ENCODE measurements around the gene RAI1. TPM values are rescaled to one million over a fixed set of nuclear protein-coding genes. Genes with fewer than 3 reads are reported as not detected.

RAI1 gene
- total RNA-seq, 2 experiments from 2014 or later: 17.1 to 49.4 TPM

DNA sequence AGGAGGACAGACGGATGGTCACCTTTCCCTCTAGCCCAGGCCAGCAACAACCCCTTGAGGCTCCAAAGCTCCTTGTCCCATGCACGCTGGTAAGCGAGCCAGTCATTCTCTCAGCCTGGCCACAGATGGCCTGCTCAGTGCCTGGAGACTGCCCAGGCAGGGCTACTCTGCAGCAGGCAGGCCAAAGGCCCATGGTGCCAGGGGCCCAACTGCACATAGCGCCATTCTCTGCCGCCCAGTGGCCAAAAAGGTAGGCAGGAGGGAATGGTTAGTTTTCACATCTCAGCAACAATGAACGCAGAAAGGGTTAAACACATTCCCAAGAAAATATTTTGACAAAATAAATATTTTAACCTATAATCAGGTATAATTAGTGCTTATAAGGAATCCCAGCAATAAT lies 163.2 kb downstream of the RAI1 start:
- Histone ChIP-seq H2AFZ (ENCODE audit: low read length) (no peak overlapping the region), H3K4me2 (ENCODE audit: low read length) (no peak overlapping the region), H3K36me3 (ENCODE audit: insufficient read depth, low read length) (no peaks in the 10 kb centered on the region), H3K79me2 (ENCODE audit: insufficient read depth, low read depth, low read length) (no peaks in the 10 kb centered on the region), H4K20me1 (ENCODE audit: insufficient read depth, low read length) (no peaks in the 10 kb centered on the region), H3K9me3 (ENCODE audit: low read length) (no peaks in the 10 kb centered on the region), H3K27ac (ENCODE audit: low read depth, low read length, poor library complexity, severe bottlenecking) (no peak overlapping the region), H3K4me3 (ENCODE audit: low read depth, low read length, poor library complexity, severe bottlenecking) (no peak overlapping the region), H3K9me2 (ENCODE audit: insufficient read depth, low read length) (no peaks in the 10 kb centered on the region), H3K4me1 (ENCODE audit: insufficient read depth, low read length, poor library complexity, severe bottlenecking) (peaks cover 30% of the 10 kb centered on the region)
- ChIA-PET CTCF (ENCODE audit: unreplicated experiment) (no interaction called here), POLR2A (no interaction called here)
- no TSS peak for BruUV-seq (replicated peaks)
- intact Hi-C loops (cut with micrococcal nuclease; ENCODE audit: unreplicated experiment): no loop called here
- no peak for DNase-seq (ENCODE audit: low spot score)
- TF ChIP-seq EZH2phosphoT487 (IDR thresholded peaks at IDR 0.05; ENCODE audit: borderline replicate concordance, low read depth, low read length): no peak
- TF ChIP-seq, protein P1, sequence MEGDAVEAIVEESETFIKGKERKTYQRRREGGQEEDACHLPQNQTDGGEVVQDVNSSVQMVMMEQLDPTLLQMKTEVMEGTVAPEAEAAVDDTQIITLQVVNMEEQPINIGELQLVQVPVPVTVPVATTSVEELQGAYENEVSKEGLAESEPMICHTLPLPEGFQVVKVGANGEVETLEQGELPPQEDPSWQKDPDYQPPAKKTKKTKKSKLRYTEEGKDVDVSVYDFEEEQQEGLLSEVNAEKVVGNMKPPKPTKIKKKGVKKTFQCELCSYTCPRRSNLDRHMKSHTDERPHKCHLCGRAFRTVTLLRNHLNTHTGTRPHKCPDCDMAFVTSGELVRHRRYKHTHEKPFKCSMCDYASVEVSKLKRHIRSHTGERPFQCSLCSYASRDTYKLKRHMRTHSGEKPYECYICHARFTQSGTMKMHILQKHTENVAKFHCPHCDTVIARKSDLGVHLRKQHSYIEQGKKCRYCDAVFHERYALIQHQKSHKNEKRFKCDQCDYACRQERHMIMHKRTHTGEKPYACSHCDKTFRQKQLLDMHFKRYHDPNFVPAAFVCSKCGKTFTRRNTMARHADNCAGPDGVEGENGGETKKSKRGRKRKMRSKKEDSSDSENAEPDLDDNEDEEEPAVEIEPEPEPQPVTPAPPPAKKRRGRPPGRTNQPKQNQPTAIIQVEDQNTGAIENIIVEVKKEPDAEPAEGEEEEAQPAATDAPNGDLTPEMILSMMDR (conservative IDR thresholded peaks at IDR 0.05; ENCODE audit: low read length): no peak

DNA sequence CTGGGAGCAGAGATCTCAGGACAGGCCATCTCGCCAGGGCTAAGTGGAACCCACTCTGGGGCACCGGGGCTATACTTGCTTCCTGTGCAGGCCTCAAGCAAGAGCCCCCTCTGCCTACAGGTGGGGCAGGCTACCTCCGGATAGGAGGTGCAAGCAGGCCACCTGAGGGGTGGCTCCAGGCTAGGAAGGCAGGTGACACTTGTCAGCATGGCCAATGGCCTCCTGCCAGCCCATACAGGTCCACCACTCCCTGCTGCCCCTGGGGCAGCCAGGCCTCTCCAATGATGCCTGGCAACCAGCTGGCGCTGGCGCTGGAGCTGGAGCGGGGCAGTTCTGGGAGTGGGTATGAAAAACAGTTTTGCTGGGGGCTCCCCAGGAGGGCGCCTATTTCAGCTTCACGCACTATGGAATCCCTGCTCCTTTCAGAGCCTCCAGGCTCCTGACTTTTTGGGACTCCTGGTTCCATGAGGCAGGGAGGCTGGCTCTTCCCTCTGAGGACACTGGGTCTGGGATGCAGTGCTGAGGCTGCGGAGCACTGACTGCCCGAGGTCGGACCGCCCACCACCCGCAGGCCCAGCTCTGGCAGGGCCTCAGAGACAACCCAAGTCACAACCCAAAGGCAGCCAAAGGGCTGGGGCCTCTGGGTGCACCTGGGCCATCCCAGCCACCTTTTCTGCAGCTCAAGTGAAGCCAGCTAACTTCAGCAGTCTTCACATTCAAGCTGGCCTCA lies 164.0 kb downstream of the RAI1 start:
- no peaks in the 10 kb centered on the region for H4K20me1 ChIP-seq (ENCODE audit: insufficient read depth, low read length)
- POLR2A ChIA-PET: no interaction called here
- no peaks in the 10 kb centered on the region for H3K9me3 ChIP-seq (ENCODE audit: low read length)
- TF ChIP-seq, protein P1 (conservative IDR thresholded peaks at IDR 0.05; ENCODE audit: low read length): no peak
- no peak for TF ChIP-seq EZH2phosphoT487 (IDR thresholded peaks at IDR 0.05; ENCODE audit: borderline replicate concordance, low read depth, low read length)
- H3K36me3 ChIP-seq (ENCODE audit: insufficient read depth, low read length): no peaks in the 10 kb centered on the region
- H3K4me1 ChIP-seq (ENCODE audit: insufficient read depth, low read length, poor library complexity, severe bottlenecking): peaks cover 33% of the 10 kb centered on the region
- no TSS peak for BruUV-seq (replicated peaks)
- no peaks in the 10 kb centered on the region for H3K9me2 ChIP-seq (ENCODE audit: insufficient read depth, low read length)
- CTCF ChIA-PET (ENCODE audit: unreplicated experiment): no interaction called here
- no peak overlapping the region for H3K27ac ChIP-seq (ENCODE audit: low read depth, low read length, poor library complexity, severe bottlenecking)
- no peak overlapping the region for H3K4me3 ChIP-seq (ENCODE audit: low read depth, low read length, poor library complexity, severe bottlenecking)
- no peak overlapping the region for H3K4me2 ChIP-seq (ENCODE audit: low read length)
- no peak overlapping the region for H2AFZ ChIP-seq (ENCODE audit: low read length)
- no peaks in the 10 kb centered on the region for H3K79me2 ChIP-seq (ENCODE audit: insufficient read depth, low read depth, low read length)
- intact Hi-C loops (cut with micrococcal nuclease; ENCODE audit: unreplicated experiment): no loop called here
- no peak for DNase-seq (ENCODE audit: low spot score)

DNA sequence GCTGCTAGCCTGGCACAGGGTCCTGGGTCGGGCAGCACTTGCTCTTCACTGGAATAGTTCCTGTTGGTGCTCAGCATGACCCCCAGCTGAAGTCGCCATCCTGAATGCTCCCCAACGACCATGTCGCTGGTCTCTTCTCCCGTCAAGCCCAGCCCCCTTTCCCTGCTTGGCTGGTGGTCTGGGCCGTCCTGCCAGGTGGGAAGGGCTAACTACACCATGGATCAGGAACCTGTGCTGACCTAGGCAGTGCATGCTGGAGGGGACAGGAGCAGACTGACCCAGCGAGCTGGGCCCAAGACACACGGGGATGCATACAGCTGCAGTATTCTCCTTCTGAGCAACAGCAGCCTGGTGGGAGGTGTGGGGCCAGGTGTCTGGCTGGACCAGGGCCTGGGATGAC lies 164.7 kb downstream of the RAI1 start:
- Histone ChIP-seq H4K20me1 (ENCODE audit: insufficient read depth, low read length) (no peaks in the 10 kb centered on the region), H3K36me3 (ENCODE audit: insufficient read depth, low read length) (no peaks in the 10 kb centered on the region), H3K9me3 (ENCODE audit: low read length) (no peaks in the 10 kb centered on the region), H3K27ac (ENCODE audit: low read depth, low read length, poor library complexity, severe bottlenecking) (no peak overlapping the region), H3K9me2 (ENCODE audit: insufficient read depth, low read length) (no peaks in the 10 kb centered on the region), H2AFZ (ENCODE audit: low read length) (no peak overlapping the region), H3K4me3 (ENCODE audit: low read depth, low read length, poor library complexity, severe bottlenecking) (no peak overlapping the region), H3K79me2 (ENCODE audit: insufficient read depth, low read depth, low read length) (no peaks in the 10 kb centered on the region), H3K4me1 (ENCODE audit: insufficient read depth, low read length, poor library complexity, severe bottlenecking) (peaks cover 29% of the 10 kb centered on the region), H3K4me2 (ENCODE audit: low read length) (no peak overlapping the region)
- DNase-seq (ENCODE audit: low spot score): no peak
- BruUV-seq (replicated peaks): no TSS peak
- TF ChIP-seq, protein P1 (conservative IDR thresholded peaks at IDR 0.05; ENCODE audit: low read length): no peak
- no peak for TF ChIP-seq EZH2phosphoT487 (IDR thresholded peaks at IDR 0.05; ENCODE audit: borderline replicate concordance, low read depth, low read length)
- intact Hi-C loops (cut with micrococcal nuclease; ENCODE audit: unreplicated experiment): no loop called here
- POLR2A ChIA-PET: no interaction called here
- CTCF ChIA-PET (ENCODE audit: unreplicated experiment): no interaction called here

All from OCI-LY7 (cell line).